OCI-M2 (cell line): ENCODE data around the gene TRMT13.

Experiments
- DNase-seq: peaks from one replicate; lab custom pipeline; 2025; ENCODE audit not compliant: unreplicated experiment; lab: John Stamatoyannopoulos, UW

Gene TRMT13

GRCh38 chr1:100132566-100133477, at the start of gene TRMT13, which contains the start of gene SASS6:
TRMT13 (plus strand) TSS chr1:100133163; CDS start chr1:100133169, 6 bp downstream.
SASS6 (minus strand) TSS chr1:100132930; CDS start chr1:100132814, 116 bp downstream.
- peak; percentile 61 for DNase-seq

- no peak for DNase-seq
These were observed 45.6 kb upstream of the TRMT13 start for GRCh38 chr1:100087396-100087795.

GRCh38 chr1:100089082-100089481, 43.9 kb upstream of the TRMT13 start:
- no peak for DNase-seq

- no peak for DNase-seq
These were observed 42.5 kb upstream of the TRMT13 start for GRCh38 chr1:100090471-100090870.

GRCh38 chr1:100100202-100100601, 32.8 kb upstream of the TRMT13 start:
- no peak for DNase-seq

GRCh38 chr1:100101564-100101963, 31.4 kb upstream of the TRMT13 start:
- DNase-seq, result no peak

- DNase-seq, result no peak
These were observed 25.3 kb upstream of the TRMT13 start for GRCh38 chr1:100107696-100108095.

- DNase-seq, result no peak
These were observed 23.4 kb upstream of the TRMT13 start for GRCh38 chr1:100109554-100110066.

- no peak for DNase-seq
These were observed 17.4 kb upstream of the TRMT13 start for GRCh38 chr1:100115524-100115923.

GRCh38 chr1:100122177-100122576, 10.8 kb upstream of the TRMT13 start:
- no peak for DNase-seq

- no peak for DNase-seq
These were observed 5.7 kb upstream of the TRMT13 start for GRCh38 chr1:100127226-100127625.

GRCh38 chr1:100130552-100131077, 2.3 kb upstream of the TRMT13 start:
- no peak for DNase-seq

GRCh38 chr1:100131623-100132022, 1.3 kb upstream of the TRMT13 start:
- DNase-seq, result no peak

GRCh38 chr1:100134872-100135271, 1.9 kb downstream of the TRMT13 start:
- DNase-seq, result no peak

- no peak for DNase-seq
These were observed 4.6 kb downstream of the TRMT13 start for GRCh38 chr1:100137602-100138001.

GRCh38 chr1:100141192-100141591, 8.2 kb downstream of the TRMT13 start:
- no peak for DNase-seq

- no peak for DNase-seq
These were observed 9.4 kb downstream of the TRMT13 start for GRCh38 chr1:100142343-100142742.

- DNase-seq, result no peak
These were observed 12.2 kb downstream of the TRMT13 start for GRCh38 chr1:100145116-100145515.

GRCh38 chr1:100146958-100147357, 14.0 kb downstream of the TRMT13 start:
- no peak for DNase-seq

- DNase-seq, result no peak
These were observed 14.9 kb downstream of the TRMT13 start for GRCh38 chr1:100147875-100148274.

- no peak for DNase-seq
These were observed 18.7 kb downstream of the TRMT13 start for GRCh38 chr1:100151679-100152078.

GRCh38 chr1:100152271-100152670, 19.3 kb downstream of the TRMT13 start:
- no peak for DNase-seq
